Skin epidermis (tissue), 12 donors: ENCODE measurements around the gene KRT4.

Source experiments
- H3K27ac ChIP-seq, 21 experiments: fragments of 200-600 bp; sonication (generic) in 11 of 21; one replicate each; pipeline ENCODE4 v1.5.0; 2020; ENCODE audit warnings: mild to moderate bottlenecking in 3 of 21, inconsistent platforms in 2 of 21, moderate library complexity in 2 of 21
- H3K4me3 ChIP-seq, 7 experiments: fragments of 200-600 bp; sonication (generic) in 2 of 7; one replicate each; pipeline ENCODE4 v1.5.0; 2020; ENCODE audit warnings: inconsistent platforms in 2 of 7, mild to moderate bottlenecking in 2 of 7, moderate library complexity in 1 of 7

The KRT4 gene

GRCh38 chr12:52824741-52825410 lies 11.0 kb upstream of the KRT4 start:
- no peak overlapping the region for H3K27ac ChIP-seq
- no peak overlapping the region for H3K4me3 ChIP-seq

DNA sequence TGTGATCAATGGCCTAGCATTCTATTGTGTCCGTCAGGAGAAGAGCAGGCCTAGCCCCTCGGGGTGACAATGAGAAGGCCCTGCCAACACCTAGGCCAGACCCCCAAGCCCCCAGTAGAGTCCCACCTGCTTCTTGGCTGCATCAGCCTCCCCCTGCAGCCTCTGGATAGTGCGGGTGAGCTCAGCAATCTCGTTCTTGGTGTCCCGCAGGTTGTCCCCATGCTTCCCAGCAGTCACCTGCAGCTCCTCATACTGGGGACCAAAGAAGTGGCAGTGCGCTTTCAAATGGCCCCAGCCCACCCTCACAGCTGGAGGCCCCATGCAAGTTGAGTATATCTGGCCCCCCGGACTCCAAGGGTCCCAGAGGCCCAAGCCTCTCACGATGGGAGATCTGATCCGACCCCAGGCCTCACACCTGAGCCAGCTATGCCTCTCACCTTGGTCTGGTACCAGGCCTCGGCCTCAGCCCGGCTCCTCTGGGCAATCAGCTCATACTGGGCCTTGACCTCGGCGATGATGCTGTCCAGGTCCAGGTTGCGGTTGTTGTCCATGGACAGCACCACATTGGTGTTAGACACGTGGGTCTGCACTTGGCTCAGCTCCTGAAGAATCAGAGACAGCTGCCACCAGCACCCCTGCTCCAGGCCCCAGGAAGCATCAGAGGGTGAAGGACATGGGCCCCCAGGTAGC lies 10.0 kb upstream of the KRT4 start:
- no peak overlapping the region for H3K27ac ChIP-seq
- H3K4me3 ChIP-seq, result no peak overlapping the region

- H3K27ac ChIP-seq, result no peak overlapping the region
- no peak overlapping the region for H3K4me3 ChIP-seq
Observed at GRCh38 chr12:52822771-52823510, 9.0 kb upstream of the KRT4 start.

GRCh38 chr12:52821826-52822660 lies 8.1 kb upstream of the KRT4 start:
- H3K27ac ChIP-seq, result no peak overlapping the region

DNA sequence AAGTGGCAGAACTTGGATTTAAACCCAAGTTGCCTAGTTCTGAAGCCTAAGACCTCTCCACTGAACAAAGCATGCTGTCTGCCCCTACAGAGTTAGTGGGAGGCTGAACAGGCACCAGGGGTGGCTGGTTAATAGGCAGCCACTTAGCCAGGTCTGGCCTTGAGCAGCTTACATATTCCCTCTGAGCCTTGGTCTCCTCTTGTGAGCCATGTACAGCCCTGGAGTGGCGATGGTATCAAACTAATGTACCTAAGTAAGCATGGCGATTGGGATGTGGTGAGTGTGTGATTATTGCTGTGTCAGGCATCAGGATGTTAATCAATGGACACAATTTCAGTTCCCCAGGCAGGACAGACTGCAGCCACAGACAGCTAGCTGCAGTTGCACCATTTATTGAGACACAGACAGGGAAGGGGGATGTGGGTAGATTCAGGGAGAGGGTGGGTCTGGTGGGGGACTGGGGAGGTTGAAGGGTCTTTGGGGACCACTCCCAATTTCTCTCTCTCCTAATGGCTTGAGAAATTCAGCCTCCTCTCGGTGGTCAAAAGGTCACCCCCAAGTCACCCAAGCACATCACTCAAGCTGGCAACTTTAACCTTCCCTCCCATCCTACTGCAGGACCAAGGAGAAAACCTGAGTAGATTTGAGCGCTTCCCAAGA lies 7.3 kb upstream of the KRT4 start:
- Histone ChIP-seq H3K4me3 (no peak overlapping the region), H3K27ac (no peak overlapping the region)

More at GRCh38 chr12:52821826-52822660, 8.1 kb upstream of the KRT4 start:
- H3K4me3 ChIP-seq, result no peak overlapping the region

- Histone ChIP-seq H3K4me3 (no peak overlapping the region), H3K27ac (no peak overlapping the region)
Observed at GRCh38 chr12:52820521-52820920, 6.6 kb upstream of the KRT4 start.

- H3K4me3 ChIP-seq, result no peak overlapping the region
- H3K27ac ChIP-seq, result no peak overlapping the region
Observed at GRCh38 chr12:52819731-52820510, 6.0 kb upstream of the KRT4 start.

DNA sequence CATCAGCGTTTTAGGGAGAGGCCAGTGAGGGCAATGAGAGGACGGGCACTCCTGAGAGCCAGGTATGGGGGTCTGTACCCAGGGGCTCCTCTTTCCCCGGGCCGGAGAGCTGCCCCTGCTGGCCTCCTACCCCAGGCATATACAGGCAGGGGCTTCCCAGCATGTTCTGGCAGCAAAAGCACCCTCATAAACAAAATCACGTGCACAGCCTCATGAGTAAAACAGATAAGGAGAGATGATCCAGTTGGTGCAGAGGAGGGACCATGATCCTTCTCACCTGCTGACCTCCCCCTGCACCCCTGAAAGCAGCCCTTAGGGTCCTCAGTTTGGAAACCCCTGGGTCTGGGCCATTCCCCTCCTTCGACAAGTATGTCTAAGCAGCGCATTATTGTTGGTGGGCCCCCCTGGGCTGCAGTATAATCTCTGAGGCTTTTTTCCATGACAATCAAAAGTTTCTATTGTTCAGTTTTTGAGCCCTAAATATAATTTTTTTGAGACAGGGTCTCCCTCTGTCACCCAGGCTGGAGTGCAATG lies 5.0 kb upstream of the KRT4 start:
- no peak overlapping the region for H3K27ac ChIP-seq
- H3K4me3 ChIP-seq, result no peak overlapping the region

DNA sequence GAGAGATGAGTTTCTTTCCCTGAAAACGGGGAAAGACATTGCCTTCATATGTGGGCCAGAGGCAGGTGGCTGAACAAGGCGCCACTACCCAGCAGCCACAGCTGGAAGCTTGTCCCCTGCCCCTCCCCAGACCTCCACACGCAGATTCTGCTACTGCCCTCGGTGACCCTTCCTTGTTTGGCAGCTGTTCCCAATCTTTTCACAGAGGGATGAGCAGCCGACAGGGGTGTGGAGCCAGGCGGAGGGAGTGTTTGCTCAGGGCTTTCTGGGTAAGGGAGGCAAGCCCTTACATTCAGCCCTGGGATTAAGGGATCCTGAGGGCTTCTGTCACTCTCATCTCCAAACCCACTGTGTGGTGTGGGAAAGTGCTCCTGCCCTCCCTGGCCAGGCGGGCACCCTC lies 4.5 kb upstream of the KRT4 start:
- H3K27ac ChIP-seq, result no peak overlapping the region

DNA sequence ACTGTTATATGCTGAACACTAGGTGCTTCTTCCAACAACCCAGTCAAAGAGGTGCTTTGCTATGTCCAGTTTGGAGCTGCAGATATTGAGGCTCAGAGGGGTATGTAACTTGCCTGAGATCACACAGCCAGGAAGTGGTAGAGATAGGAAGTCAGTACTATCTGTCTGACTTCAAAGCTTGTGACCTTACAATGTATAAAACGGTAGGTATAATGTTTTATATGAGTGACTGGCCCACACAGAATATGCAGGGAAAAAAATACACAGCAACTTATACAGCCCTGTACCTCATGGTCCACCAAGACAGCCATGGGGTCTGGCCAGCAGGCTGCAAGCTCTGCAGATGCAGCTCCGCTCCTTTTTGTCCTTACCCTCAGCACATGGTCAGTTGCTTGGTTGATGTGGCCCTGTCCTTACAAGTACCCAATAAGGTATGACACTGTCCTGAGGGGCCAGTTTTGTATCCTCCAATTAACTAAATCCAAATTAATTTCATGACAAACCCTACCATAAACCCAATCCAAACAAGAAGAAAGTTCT lies 3.9 kb upstream of the KRT4 start:
- Histone ChIP-seq H3K27ac (no peak overlapping the region), H3K4me3 (no peak overlapping the region)

More for the DNA sequence above, 4.5 kb upstream of the KRT4 start:
- H3K4me3 ChIP-seq, result no peak overlapping the region

DNA sequence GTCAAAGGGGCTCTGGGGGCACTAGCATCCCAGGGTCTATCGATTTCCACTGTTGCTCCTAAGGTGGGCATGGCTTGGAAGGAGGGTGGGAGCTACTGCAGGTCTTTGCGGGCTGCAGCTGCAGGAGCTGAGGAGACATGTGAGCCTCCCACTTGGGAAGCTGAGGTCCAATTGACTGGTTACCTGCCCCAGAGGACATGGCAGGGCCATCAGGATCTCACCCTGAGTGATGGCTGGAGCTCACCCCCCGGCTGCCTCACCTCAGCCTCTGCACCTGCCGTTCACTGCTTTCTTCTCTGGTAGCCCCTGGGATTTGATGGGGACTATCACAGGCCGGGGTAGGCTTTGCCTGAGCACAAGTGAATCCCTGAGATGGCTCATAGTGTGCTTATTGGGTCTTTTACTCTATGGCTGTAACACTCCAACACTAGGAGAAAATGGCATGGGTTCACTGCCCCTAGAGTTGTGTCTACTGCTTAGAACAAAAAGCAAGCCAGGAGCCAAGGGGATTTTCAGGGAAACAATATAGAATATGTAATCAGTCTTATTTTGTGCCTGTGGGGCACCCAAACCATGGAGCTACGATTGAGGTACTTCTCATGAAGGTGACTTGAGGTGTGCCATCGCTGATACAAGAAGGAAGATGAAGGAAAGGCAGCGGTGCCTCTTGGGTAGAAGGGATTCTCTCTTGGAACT lies 3.2 kb upstream of the KRT4 start:
- Histone ChIP-seq H3K4me3 (no peak overlapping the region), H3K27ac (no peak overlapping the region)

DNA sequence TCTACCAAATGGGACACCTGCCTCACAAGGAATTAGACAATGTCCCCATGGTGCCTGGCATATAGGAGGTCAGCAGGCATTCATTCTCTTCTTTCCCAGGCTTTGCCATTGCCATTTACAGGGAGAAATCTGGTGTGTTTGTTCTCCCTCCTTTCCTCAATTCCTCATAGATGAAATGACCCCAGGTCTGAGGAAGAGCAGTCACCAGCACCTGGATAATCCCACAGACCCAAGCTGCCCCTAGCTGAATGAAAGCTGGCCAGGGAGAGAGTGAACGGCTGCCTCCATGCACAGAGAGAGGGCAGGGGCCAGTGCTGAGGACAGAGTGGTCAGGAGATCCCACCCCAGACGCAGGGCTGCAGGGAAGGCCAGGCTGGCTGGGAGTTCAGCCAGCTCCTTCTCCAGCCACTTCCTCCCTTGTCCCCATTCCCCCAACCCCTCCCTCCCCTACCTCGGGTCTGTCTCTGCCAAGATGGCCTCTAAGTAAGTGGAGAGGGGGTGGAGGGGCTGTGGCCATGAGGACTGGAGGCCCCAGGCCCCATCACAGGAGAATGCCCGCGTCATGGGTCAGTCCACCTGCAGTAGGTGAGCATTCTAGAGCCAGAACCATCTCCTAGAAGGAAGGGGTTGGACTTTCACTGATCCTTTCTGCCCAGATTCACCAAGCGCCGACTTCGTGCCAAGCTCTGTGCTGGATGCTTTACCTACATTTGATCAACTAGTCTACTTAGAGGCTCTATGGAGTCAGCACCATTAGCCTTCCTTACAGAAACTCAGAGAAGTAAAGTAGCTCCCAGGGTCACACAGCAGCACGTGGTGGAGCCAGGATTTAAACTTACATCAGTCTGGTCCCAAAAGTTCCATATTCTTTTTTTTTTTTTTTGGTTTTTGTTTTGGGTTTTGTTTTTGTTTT lies 2.0 kb upstream of the KRT4 start:
- Histone ChIP-seq H3K4me3 (no peak overlapping the region), H3K27ac (no peak overlapping the region)

GRCh38 chr12:52815161-52815560 lies 1.2 kb upstream of the KRT4 start:
- no peak overlapping the region for H3K4me3 ChIP-seq
- H3K27ac ChIP-seq, result no peak overlapping the region

DNA sequence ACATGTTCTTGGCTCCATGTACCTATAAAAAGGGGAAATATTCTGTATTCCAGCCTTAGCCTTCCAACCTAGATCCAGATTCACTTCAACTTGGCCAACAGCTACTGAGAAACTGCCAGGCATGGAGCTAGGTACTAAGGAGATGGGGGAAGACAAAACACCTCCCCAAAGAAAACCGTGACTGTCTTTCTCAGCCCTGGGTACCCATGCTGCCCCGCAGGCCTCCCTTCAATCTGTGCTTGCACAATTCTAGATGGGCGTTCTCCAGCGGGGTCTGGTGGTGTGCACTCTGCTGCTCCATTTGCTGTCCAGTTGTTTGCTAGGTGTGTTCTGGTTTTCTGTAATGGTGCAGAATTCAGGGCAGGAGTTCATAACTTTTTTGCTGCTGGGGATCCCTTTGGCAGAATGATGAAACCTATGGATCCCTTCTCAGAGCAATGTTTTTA lies 817 bp upstream of the KRT4 start:
- H3K27ac ChIP-seq, result peak overlapping the region in 1 of 21 experiments; percentile 6
- H3K4me3 ChIP-seq, result no peak overlapping the region

GRCh38 chr12:52813203-52813819 lies 605 bp downstream of the KRT4 start:
- Histone ChIP-seq H3K4me3 (no peak overlapping the region), H3K27ac (no peak overlapping the region)

DNA sequence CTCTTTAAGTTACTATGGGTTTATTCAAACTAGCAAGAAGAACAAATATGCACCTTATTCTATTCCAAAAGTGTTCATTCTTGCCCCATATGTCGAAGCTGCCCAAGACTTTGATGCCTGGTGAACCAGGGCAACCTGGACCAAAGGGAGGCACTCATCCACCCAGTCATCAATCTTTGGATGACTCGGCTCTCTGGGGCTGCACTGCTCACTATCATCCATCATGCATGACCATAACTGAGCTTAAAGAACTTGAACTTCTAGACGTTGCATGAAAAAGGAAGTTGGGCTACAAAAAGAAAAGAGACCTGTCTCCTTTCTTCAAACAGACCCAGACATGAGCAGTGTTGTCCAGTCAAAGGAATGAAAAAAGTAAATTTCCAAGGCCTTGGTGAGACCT lies 1.2 kb downstream of the KRT4 start:
- H3K4me3 ChIP-seq, result no peak overlapping the region
- no peak overlapping the region for H3K27ac ChIP-seq
